ENCODE results near the gene PCBP3.
A peak's percentile ranks its signal among the peaks of the same experiment; 100 is the strongest.
"Not testable (repeated sequence)": the region's sequence is repeated elsewhere in the genome, so short reads cannot be mapped to it uniquely, and the experiment has no call there.

The PCBP3 gene

GRCh38 chr21:45850181-45850580 lies 206.7 kb downstream of the PCBP3 start:
- DNase-seq, result no peak

- DNase-seq, result not testable (repeated sequence)
Measured at GRCh38 chr21:45852386-45852785, 208.9 kb downstream of the PCBP3 start.

- no peak for DNase-seq
Measured at GRCh38 chr21:45852886-45853400, 209.4 kb downstream of the PCBP3 start.

- peak; percentile 21 to 43 for DNase-seq
Measured at GRCh38 chr21:45853703-45854342, 210.3 kb downstream of the PCBP3 start.

GRCh38 chr21:45854690-45855247 lies 211.2 kb downstream of the PCBP3 start:
- no peak for DNase-seq

GRCh38 chr21:45855248-45855811 lies 211.8 kb downstream of the PCBP3 start:
- no peak for DNase-seq

- no peak for DNase-seq
Measured at GRCh38 chr21:45856442-45856841, 212.9 kb downstream of the PCBP3 start.

GRCh38 chr21:45856906-45857305 lies 213.4 kb downstream of the PCBP3 start:
- DNase-seq, result no peak

- no peak for DNase-seq
Measured at GRCh38 chr21:45857761-45858160, 214.2 kb downstream of the PCBP3 start.

GRCh38 chr21:45858180-45858579 lies 214.7 kb downstream of the PCBP3 start:
- DNase-seq, result no peak

- no peak for DNase-seq
Measured at GRCh38 chr21:45859041-45859761, 215.7 kb downstream of the PCBP3 start.

GRCh38 chr21:45859762-45860357 lies 216.3 kb downstream of the PCBP3 start:
- no peak for DNase-seq

GRCh38 chr21:45860493-45861155 lies 217.1 kb downstream of the PCBP3 start:
- DNase-seq, result no peak

GRCh38 chr21:45861156-45861870 lies 217.8 kb downstream of the PCBP3 start:
- no peak for DNase-seq

GRCh38 chr21:45862543-45863207 lies 219.2 kb downstream of the PCBP3 start:
- peak; percentile 13 to 66 for DNase-seq

GRCh38 chr21:45863267-45863666 lies 219.7 kb downstream of the PCBP3 start:
- no peak for DNase-seq

- no peak for DNase-seq
Measured at GRCh38 chr21:45863751-45864150, 220.2 kb downstream of the PCBP3 start.

- DNase-seq, result no peak
Measured at GRCh38 chr21:45864436-45864835, 220.9 kb downstream of the PCBP3 start.

GRCh38 chr21:45865106-45865835 lies 221.7 kb downstream of the PCBP3 start:
- DNase-seq, result no peak

GRCh38 chr21:45866551-45866950 lies 223.0 kb downstream of the PCBP3 start:
- DNase-seq, result peak in 1 of 2 experiments; percentile 38

Data from NCI-H526 (cell line).